HEK293 (cell line): ENCODE results near the gene DPYD.

Experiments used
- CTCF ChIP-seq: fragments of 450-650 bp; formaldehyde crosslinking; IDR thresholded peaks from 2 replicates; pipeline ENCODE4 v1.5.1; 2016; ENCODE audit warnings: missing biosample characterization, missing genetic modification characterization
- MYNN ChIP-seq: fragments of 450-650 bp; formaldehyde crosslinking; IDR thresholded peaks from 2 replicates; pipeline ENCODE4 v1.5.1; 2016; ENCODE audit warnings: missing biosample characterization, missing genetic modification characterization, borderline replicate concordance
- PRDM1 ChIP-seq: fragments of 450-650 bp; formaldehyde crosslinking; IDR thresholded peaks from 2 replicates; pipeline ENCODE4; 2016; ENCODE audit warnings: missing biosample characterization, missing genetic modification characterization
- ZBTB8A ChIP-seq: fragments of 450-650 bp; formaldehyde crosslinking; IDR thresholded peaks from 2 replicates; pipeline ENCODE4 v1.5.1; 2016; ENCODE audit warnings: missing biosample characterization, missing genetic modification characterization
- ZIC2 ChIP-seq: fragments of 450-650 bp; formaldehyde crosslinking; IDR thresholded peaks from 2 replicates; pipeline ENCODE4 v1.5.1; 2016; ENCODE audit warnings: missing biosample characterization, missing genetic modification characterization
- ZNF121 ChIP-seq: fragments of 450-650 bp; formaldehyde crosslinking; IDR thresholded peaks from 2 replicates; pipeline ENCODE4 v1.5.1; 2016; ENCODE audit warnings: missing biosample characterization, missing genetic modification characterization
- ZNF23 ChIP-seq: fragments of 450-650 bp; formaldehyde crosslinking; IDR thresholded peaks from 2 replicates; pipeline ENCODE4 v1.5.1; 2016; ENCODE audit warnings: missing biosample characterization, missing genetic modification characterization, borderline replicate concordance
- ZNF239 ChIP-seq: fragments of 450-650 bp; formaldehyde crosslinking; IDR thresholded peaks from 2 replicates; pipeline ENCODE4 v1.5.1; 2016; ENCODE audit warnings: missing biosample characterization, missing genetic modification characterization
- ZNF37A ChIP-seq: fragments of 450-650 bp; IDR thresholded peaks from 2 replicates; pipeline ENCODE4 v1.5.1; 2018; ENCODE audit warnings: missing biosample characterization, missing genetic modification characterization
- ZNF518A ChIP-seq: fragments of 450-650 bp; formaldehyde crosslinking; conservative IDR thresholded peaks from 2 replicates; pipeline ENCODE4 v1.5.1; 2016; ENCODE audit warnings: low read depth, missing biosample characterization, missing genetic modification characterization
- ZNF626 ChIP-seq: fragments of 450-650 bp; sonication (Bioruptor Pico); formaldehyde crosslinking; IDR thresholded peaks from 2 replicates; pipeline ENCODE4 v1.5.1; 2018; ENCODE audit warnings: missing biosample characterization, missing genetic modification characterization, inconsistent platforms
- ZNF707 ChIP-seq: fragments of 450-650 bp; formaldehyde crosslinking; IDR thresholded peaks from 2 replicates; pipeline ENCODE4 v1.5.1; 2016; ENCODE audit warnings: missing biosample characterization, missing genetic modification characterization

- TF ChIP-seq ZNF239 (tag by site-specific recombination) = no peak
- no peak for TF ChIP-seq ZIC2 (tag by site-specific recombination)
- TF ChIP-seq MYNN (tag by site-specific recombination) = no peak
- no peak for TF ChIP-seq ZNF626 (tag by site-specific recombination)
- TF ChIP-seq ZNF518A (tag by site-specific recombination) = no peak
- no peak for TF ChIP-seq CTCF (tag by site-specific recombination)
- no peak for TF ChIP-seq ZBTB8A (tag by site-specific recombination)
- TF ChIP-seq ZNF707 (tag by site-specific recombination) = no peak
- no peak for TF ChIP-seq PRDM1 (tag by site-specific recombination)
- TF ChIP-seq ZNF23 (tag by site-specific recombination) = no peak
- no peak for TF ChIP-seq ZNF121 (tag by site-specific recombination)
- no peak for TF ChIP-seq ZNF37A (tag by site-specific recombination)
Observed at GRCh38 chr1:97814121-97814520, 106.7 kb downstream of the DPYD start.
